Keratinocyte (primary cell): ENCODE data around the gene ZNF628.

Experiments used
- EZH2 ChIP-seq: IDR thresholded peaks from one replicate; pipeline ENCODE4 v1.6.1; 2012; ENCODE audit warnings: inconsistent platforms, mild to moderate bottlenecking, low read length, moderate library complexity
- TF ChIP-seq, protein P1 (sequence below), 3 experiments: IDR thresholded peaks in 1 of 3; conservative IDR thresholded peaks in 1 of 3; optimal IDR thresholded peaks in 1 of 3; 2 replicates in 2 of 3; 3 replicates in 1 of 3; pipeline versions ENCODE3 to v1.5.1; 2011; ENCODE audit warnings: low read length in 3 of 3, mild to moderate bottlenecking in 3 of 3, moderate library complexity in 2 of 3, control low read depth in 1 of 3, inconsistent platforms in 1 of 3; ENCODE audit not compliant: insufficient read depth in 2 of 3; ENCODE audit errors: extremely low read depth in 1 of 3

DNA sequence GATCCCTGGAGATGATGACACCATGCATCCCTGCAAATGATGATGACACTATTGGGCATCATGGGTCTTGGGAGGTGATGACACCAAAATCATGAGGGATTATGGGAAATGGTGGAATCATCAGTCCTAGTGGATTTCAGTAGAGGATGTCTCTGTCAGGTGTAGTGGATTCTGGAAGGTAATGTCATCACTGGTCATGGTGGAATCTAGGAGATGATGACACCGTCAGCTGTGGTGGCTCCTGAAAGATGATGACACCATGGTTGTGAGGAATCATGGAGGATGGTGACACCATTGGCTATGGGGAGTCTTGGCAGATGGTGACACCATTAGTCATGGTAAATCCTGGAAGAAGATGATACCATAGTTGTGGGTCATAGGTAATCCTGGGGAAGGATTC, 45.2 kb upstream of the ZNF628 start:
- TF ChIP-seq, protein P1, sequence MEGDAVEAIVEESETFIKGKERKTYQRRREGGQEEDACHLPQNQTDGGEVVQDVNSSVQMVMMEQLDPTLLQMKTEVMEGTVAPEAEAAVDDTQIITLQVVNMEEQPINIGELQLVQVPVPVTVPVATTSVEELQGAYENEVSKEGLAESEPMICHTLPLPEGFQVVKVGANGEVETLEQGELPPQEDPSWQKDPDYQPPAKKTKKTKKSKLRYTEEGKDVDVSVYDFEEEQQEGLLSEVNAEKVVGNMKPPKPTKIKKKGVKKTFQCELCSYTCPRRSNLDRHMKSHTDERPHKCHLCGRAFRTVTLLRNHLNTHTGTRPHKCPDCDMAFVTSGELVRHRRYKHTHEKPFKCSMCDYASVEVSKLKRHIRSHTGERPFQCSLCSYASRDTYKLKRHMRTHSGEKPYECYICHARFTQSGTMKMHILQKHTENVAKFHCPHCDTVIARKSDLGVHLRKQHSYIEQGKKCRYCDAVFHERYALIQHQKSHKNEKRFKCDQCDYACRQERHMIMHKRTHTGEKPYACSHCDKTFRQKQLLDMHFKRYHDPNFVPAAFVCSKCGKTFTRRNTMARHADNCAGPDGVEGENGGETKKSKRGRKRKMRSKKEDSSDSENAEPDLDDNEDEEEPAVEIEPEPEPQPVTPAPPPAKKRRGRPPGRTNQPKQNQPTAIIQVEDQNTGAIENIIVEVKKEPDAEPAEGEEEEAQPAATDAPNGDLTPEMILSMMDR (optimal IDR thresholded peaks at IDR 0.05 in 1 of 3, IDR thresholded peaks at IDR 0.05 in 1 of 3, conservative IDR thresholded peaks at IDR 0.05 in 1 of 3; ENCODE audit: extremely low read depth in 1 of 3, insufficient read depth in 2 of 3, low read length in 3 of 3): no peak
- TF ChIP-seq EZH2: no peak
